Chondrocyte (in vitro differentiated cells): Measurements from ENCODE around the gene CALCR. TPM values are rescaled to one million over a fixed set of nuclear protein-coding genes. Genes with fewer than 3 reads are reported as not detected.

Source experiments
- DNase-seq: peaks from one replicate; pipeline ENCODE4 v3.0.0; 2021; ENCODE audit warnings: mixed read lengths, low spot score
- H3K27ac Mint-ChIP-seq: one replicate; pipeline ENCODE4 v1.8.0; 2021; ENCODE audit warnings: mild to moderate bottlenecking, moderate library complexity, mixed read lengths; ENCODE audit not compliant: unreplicated experiment
- H3K27me3 Mint-ChIP-seq: 2 replicates; pipeline ENCODE4 v1.8.0; 2021; ENCODE audit warnings: low read depth, mixed read lengths
- H3K36me3 Mint-ChIP-seq: 2 replicates; pipeline ENCODE4 v1.8.0; 2021; ENCODE audit warnings: low read depth, mixed read lengths
- H3K4me1 Mint-ChIP-seq: 2 replicates; pipeline ENCODE4 v1.8.0; 2021; ENCODE audit warnings: low read depth, mild to moderate bottlenecking, mixed read lengths
- H3K4me3 Mint-ChIP-seq: one replicate; pipeline ENCODE4 v1.8.0; 2021; ENCODE audit warnings: mild to moderate bottlenecking, moderate library complexity, mixed read lengths; ENCODE audit not compliant: unreplicated experiment
- H3K9me3 Mint-ChIP-seq: 2 replicates; pipeline ENCODE4 v1.8.0; 2021; ENCODE audit warnings: low read depth, mixed read lengths
- CTCF ChIP-seq: fragments of 200-600 bp; sonication (generic); IDR thresholded peaks from 2 replicates; pipeline ENCODE4 v1.5.0; 2021; ENCODE audit warnings: antibody characterized with exemption, mild to moderate bottlenecking, moderate library complexity
- microRNA-seq: library from miRNA; unstranded; fragments of <30 nt; microRNA quantifications from one replicate; pipeline ENCODE4 v1.2.0, GENCODE V29; 2020; ENCODE audit warnings: borderline number of aligned reads
- total RNA-seq: library from RNA; stranded (reverse); gene quantifications from 3 replicates; pipeline ENCODE4 v1.2.1, GENCODE V29; 2021

Gene CALCR
- total RNA-seq, 1 donor from 2014 or later, result 0.20 TPM

DNA sequence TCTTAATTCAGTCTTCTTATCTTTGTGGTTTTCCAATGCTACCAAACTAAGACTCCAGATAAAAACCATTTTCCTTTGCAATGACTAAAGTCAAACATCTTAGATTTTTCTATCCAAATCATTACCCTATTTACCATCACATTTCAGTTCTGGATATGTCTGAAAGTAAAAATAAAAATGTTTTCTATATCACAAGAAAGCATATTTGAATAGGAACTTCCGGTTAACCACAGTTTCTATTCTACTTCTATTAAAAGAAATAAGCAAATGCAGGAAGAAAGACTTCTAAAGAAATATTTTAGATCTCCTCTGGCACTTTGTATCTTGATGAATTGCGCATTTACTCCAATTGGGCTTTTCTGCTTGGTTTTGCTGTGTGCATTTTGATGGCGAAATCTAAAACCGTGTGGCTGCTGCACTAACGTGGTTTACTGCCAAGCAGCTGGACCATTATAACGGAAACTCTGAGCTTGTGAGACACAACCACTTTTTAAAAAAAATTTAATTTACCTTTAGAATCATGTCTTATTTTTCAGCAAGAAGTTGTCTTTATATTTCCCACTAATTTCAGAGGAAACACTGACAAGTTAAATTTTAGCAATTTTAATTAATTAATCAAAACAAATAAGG lies 196.3 kb downstream of the CALCR start:
- Mint-ChIP-seq H3K4me3 (no peak overlapping the region), H3K36me3 (no peaks in the 10 kb centered on the region), H3K27me3 (peaks cover 24% of the 10 kb centered on the region), H3K27ac (no peak overlapping the region), H3K9me3 (peaks cover 2% of the 10 kb centered on the region), H3K4me1 (no peaks in the 10 kb centered on the region)
- DNase-seq, result no peak
- no peak for TF ChIP-seq CTCF

- H3K36me3 Mint-ChIP-seq, result no peaks in the 10 kb centered on the region
- peaks cover 2% of the 10 kb centered on the region for H3K9me3 Mint-ChIP-seq
- H3K4me1 Mint-ChIP-seq, result no peaks in the 10 kb centered on the region
- no peak for DNase-seq
- no peak for TF ChIP-seq CTCF
- peaks cover 20% of the 10 kb centered on the region for H3K27me3 Mint-ChIP-seq
- no peak overlapping the region for H3K4me3 Mint-ChIP-seq
- no peak overlapping the region for H3K27ac Mint-ChIP-seq
Measured at GRCh38 chr7:93375603-93376002, 198.9 kb downstream of the CALCR start.

Small RNA genes lying within 50 kb of the gene (microRNA-seq; reads per million reads assigned to microRNA genes)
- 3.3 reads per million for gene MIR489
- gene MIR653, result 5.5 reads per million, percentile 4 among the genes with 10 or more reads in this experiment
